ENCODE data around the gene CSF2RB. TPM values are rescaled to one million over a fixed set of nuclear protein-coding genes. Genes with fewer than 3 reads are reported as not detected.

Gene CSF2RB
- total RNA-seq, 1 experiment from 2014 or later, result 5.6 TPM

DNA sequence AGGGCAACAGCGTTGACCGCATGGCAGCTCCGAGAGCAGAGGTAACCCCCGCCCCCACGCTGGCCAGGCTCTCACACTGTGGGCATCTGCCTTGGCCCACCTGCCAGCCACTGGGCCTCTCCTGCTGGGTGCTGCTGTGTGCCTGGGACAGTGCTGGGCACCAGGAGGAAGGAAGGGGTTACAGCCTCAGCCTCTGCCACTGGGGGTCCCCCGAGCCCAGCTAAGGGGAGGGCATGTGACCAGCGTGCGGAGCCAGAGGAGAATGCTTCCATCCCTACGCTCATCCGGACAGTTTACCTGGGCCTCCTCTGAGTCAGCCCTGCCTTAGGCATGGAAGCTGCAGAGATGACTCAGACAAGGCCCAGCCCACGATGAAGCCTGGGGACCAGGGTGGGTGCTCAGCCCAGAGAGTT, 41.8 kb upstream of the CSF2RB start:
- Histone ChIP-seq H3K9ac (ENCODE audit: low read length) (no peak overlapping the region), H2AFZ (ENCODE audit: low read length) (no peak overlapping the region), H3K9me2 (replicated peaks; ENCODE audit: insufficient read depth, low read length) (no peaks in the 10 kb centered on the region), H3K36me3 (ENCODE audit: insufficient read depth, low read length) (peaks cover 51% of the 10 kb centered on the region), H3K4me3 (ENCODE audit: low read length) (no peak overlapping the region), H3K27me3 (ENCODE audit: low read length) (no peaks in the 10 kb centered on the region), H3K4me2 (ENCODE audit: low read depth, low read length, poor library complexity, severe bottlenecking) (no peak overlapping the region), H4K20me1 (ENCODE audit: insufficient read depth, low read depth, low read length) (peaks cover 4% of the 10 kb centered on the region; the same call in 1 of the 2 replicates), H3K79me2 (ENCODE audit: low read length) (no peaks in the 10 kb centered on the region), H3K9me3 (ENCODE audit: low read length) (no peaks in the 10 kb centered on the region), H3K4me1 (ENCODE audit: low read length) (no peaks in the 10 kb centered on the region), H3K27ac (ENCODE audit: low read length) (no peak overlapping the region)
- DNase-seq, result no peak

- H3K4me3 ChIP-seq (ENCODE audit: low read length), result no peak overlapping the region
- H3K4me1 ChIP-seq (ENCODE audit: low read length), result no peaks in the 10 kb centered on the region
- H3K9ac ChIP-seq (ENCODE audit: low read length), result no peak overlapping the region
- no peaks in the 10 kb centered on the region for H3K79me2 ChIP-seq (ENCODE audit: low read length)
- H3K4me2 ChIP-seq (ENCODE audit: low read depth, low read length, poor library complexity, severe bottlenecking), result no peak overlapping the region
- no peaks in the 10 kb centered on the region for H3K9me2 ChIP-seq (replicated peaks; ENCODE audit: insufficient read depth, low read length)
- H3K27ac ChIP-seq (ENCODE audit: low read length), result no peak overlapping the region
- H3K36me3 ChIP-seq (ENCODE audit: insufficient read depth, low read length), result peaks cover 54% of the 10 kb centered on the region
- no peaks in the 10 kb centered on the region for H3K9me3 ChIP-seq (ENCODE audit: low read length)
- no peak for DNase-seq
- no peaks in the 10 kb centered on the region for H3K27me3 ChIP-seq (ENCODE audit: low read length)
- no peak overlapping the region for H2AFZ ChIP-seq (ENCODE audit: low read length)
- peaks cover 4% of the 10 kb centered on the region; the same call in 1 of the 2 replicates for H4K20me1 ChIP-seq (ENCODE audit: insufficient read depth, low read depth, low read length)
Observed at GRCh38 chr22:36872084-36872483, 41.3 kb upstream of the CSF2RB start.

- peaks cover 54% of the 10 kb centered on the region for H3K36me3 ChIP-seq (ENCODE audit: insufficient read depth, low read length)
- H3K27ac ChIP-seq (ENCODE audit: low read length), result no peak overlapping the region
- H3K79me2 ChIP-seq (ENCODE audit: low read length), result no peaks in the 10 kb centered on the region
- no peaks in the 10 kb centered on the region for H3K27me3 ChIP-seq (ENCODE audit: low read length)
- H3K4me2 ChIP-seq (ENCODE audit: low read depth, low read length, poor library complexity, severe bottlenecking), result no peak overlapping the region
- DNase-seq, result no peak
- H3K9me3 ChIP-seq (ENCODE audit: low read length), result no peaks in the 10 kb centered on the region
- H3K9me2 ChIP-seq (replicated peaks; ENCODE audit: insufficient read depth, low read length), result no peaks in the 10 kb centered on the region
- no peak overlapping the region for H2AFZ ChIP-seq (ENCODE audit: low read length)
- H3K4me3 ChIP-seq (ENCODE audit: low read length), result no peak overlapping the region
- no peak overlapping the region for H3K9ac ChIP-seq (ENCODE audit: low read length)
- no peaks in the 10 kb centered on the region for H3K4me1 ChIP-seq (ENCODE audit: low read length)
- peaks cover 4% of the 10 kb centered on the region; the same call in 1 of the 2 replicates for H4K20me1 ChIP-seq (ENCODE audit: insufficient read depth, low read depth, low read length)
Observed at GRCh38 chr22:36872866-36873498, 40.4 kb upstream of the CSF2RB start.

DNA sequence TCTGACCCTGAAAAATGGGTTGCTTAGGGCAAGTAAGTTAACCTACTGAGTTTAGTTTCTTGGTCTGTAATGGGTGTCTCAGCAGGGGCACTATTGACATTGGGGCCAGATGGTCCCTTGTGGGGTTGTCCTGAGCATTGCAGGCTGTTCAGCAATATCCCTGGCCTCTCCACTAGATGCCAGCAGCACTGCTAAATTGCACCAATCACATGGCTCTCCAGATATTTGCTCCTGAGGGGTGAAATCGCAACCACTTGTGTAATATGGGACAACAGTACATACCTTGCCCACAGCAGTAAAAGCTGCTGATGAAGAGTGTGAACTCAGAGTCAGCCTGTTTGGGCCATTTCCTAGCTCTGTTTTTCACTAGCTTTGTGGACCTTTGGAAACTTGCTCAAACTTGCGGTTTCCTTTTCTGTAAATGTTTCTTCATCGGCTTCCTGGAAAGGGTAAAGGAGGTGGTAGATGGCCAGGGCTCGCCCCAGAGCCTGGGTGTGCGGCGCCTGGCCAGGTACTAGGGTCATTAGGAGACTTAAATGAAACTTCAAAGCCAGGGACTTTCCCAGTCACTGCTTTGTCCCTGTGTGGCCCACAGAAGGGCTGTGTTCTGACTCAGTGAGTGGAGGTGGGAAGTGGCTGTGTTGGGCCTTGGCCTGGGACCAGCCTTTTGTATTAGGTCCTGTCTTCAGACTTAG, 39.7 kb upstream of the CSF2RB start:
- Histone ChIP-seq H3K9ac (ENCODE audit: low read length) (no peak overlapping the region), H3K4me2 (ENCODE audit: low read depth, low read length, poor library complexity, severe bottlenecking) (no peak overlapping the region), H3K4me1 (ENCODE audit: low read length) (no peaks in the 10 kb centered on the region), H3K36me3 (ENCODE audit: insufficient read depth, low read length) (peaks cover 49% of the 10 kb centered on the region), H3K27me3 (ENCODE audit: low read length) (no peaks in the 10 kb centered on the region), H3K9me2 (replicated peaks; ENCODE audit: insufficient read depth, low read length) (no peaks in the 10 kb centered on the region), H3K9me3 (ENCODE audit: low read length) (no peaks in the 10 kb centered on the region), H3K79me2 (ENCODE audit: low read length) (no peaks in the 10 kb centered on the region), H4K20me1 (ENCODE audit: insufficient read depth, low read depth, low read length) (peaks cover 4% of the 10 kb centered on the region; the same call in 1 of the 2 replicates), H3K4me3 (ENCODE audit: low read length) (no peak overlapping the region), H3K27ac (ENCODE audit: low read length) (no peak overlapping the region), H2AFZ (ENCODE audit: low read length) (no peak overlapping the region)
- no peak for DNase-seq

- no peaks in the 10 kb centered on the region for H3K9me2 ChIP-seq (replicated peaks; ENCODE audit: insufficient read depth, low read length)
- H3K9ac ChIP-seq (ENCODE audit: low read length), result no peak overlapping the region
- H3K4me2 ChIP-seq (ENCODE audit: low read depth, low read length, poor library complexity, severe bottlenecking), result no peak overlapping the region
- peaks cover 4% of the 10 kb centered on the region; the same call in 1 of the 2 replicates for H4K20me1 ChIP-seq (ENCODE audit: insufficient read depth, low read depth, low read length)
- H3K36me3 ChIP-seq (ENCODE audit: insufficient read depth, low read length), result peaks cover 44% of the 10 kb centered on the region
- no peaks in the 10 kb centered on the region for H3K4me1 ChIP-seq (ENCODE audit: low read length)
- H3K9me3 ChIP-seq (ENCODE audit: low read length), result no peaks in the 10 kb centered on the region
- H3K4me3 ChIP-seq (ENCODE audit: low read length), result no peak overlapping the region
- no peak overlapping the region for H2AFZ ChIP-seq (ENCODE audit: low read length)
- no peak overlapping the region for H3K27ac ChIP-seq (ENCODE audit: low read length)
- H3K27me3 ChIP-seq (ENCODE audit: low read length), result no peaks in the 10 kb centered on the region
- no peaks in the 10 kb centered on the region for H3K79me2 ChIP-seq (ENCODE audit: low read length)
- DNase-seq, result no peak
Observed at GRCh38 chr22:36874309-36874696, 39.1 kb upstream of the CSF2RB start.

DNA sequence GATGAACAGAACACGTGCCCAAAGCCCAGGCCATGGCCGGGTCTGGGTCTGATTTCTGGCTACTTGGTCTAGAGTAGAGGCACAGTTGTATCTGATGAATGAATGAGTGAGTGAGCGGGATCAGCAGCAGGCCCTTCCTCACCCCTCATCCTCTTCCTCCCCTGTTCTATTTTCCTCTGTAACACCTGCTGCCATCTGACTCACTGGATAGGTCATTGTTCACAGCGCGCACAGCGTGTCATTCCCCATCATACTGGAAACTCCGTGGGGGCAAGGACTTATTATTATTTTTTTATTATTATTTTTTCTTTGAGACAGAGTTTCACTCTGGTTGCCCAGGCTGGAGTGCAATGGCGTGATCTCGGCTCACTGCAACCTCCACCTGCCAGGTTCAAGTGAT, 38.7 kb upstream of the CSF2RB start:
- no peaks in the 10 kb centered on the region for H3K27me3 ChIP-seq (ENCODE audit: low read length)

DNA sequence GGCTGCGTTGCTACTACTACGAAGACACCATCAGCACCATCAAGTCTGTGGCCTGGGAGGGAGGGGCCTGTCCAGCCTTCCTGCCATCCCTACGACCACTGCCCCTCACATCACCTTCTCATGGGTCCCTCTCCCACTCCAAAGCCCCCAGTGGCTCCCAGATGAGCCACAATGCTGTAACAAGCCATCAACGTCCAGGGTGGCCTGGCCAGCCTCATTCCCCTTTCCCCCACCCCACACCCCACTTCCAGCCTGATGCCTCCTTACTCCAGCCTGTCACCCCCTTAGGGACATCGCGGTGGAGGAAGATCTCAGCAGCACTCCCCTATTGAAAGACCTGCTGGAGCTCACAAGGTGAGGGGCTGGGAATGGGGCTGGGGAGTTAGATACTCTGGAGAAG, 37.7 kb upstream of the CSF2RB start:
- DNase-seq, result no peak
- no peak overlapping the region for H3K4me2 ChIP-seq (ENCODE audit: low read depth, low read length, poor library complexity, severe bottlenecking)
- H3K4me1 ChIP-seq (ENCODE audit: low read length), result no peaks in the 10 kb centered on the region
- no peak overlapping the region for H3K9ac ChIP-seq (ENCODE audit: low read length)
- H3K79me2 ChIP-seq (ENCODE audit: low read length), result no peaks in the 10 kb centered on the region
- H3K4me3 ChIP-seq (ENCODE audit: low read length), result no peak overlapping the region
- H2AFZ ChIP-seq (ENCODE audit: low read length), result no peak overlapping the region
- H3K27me3 ChIP-seq (ENCODE audit: low read length), result no peaks in the 10 kb centered on the region
- peaks cover 36% of the 10 kb centered on the region for H3K36me3 ChIP-seq (ENCODE audit: insufficient read depth, low read length)
- no peaks in the 10 kb centered on the region for H3K9me2 ChIP-seq (replicated peaks; ENCODE audit: insufficient read depth, low read length)
- no peaks in the 10 kb centered on the region; the same call in 1 of the 2 replicates for H3K9me3 ChIP-seq (ENCODE audit: low read length)
- peaks cover 4% of the 10 kb centered on the region; the same call in 1 of the 2 replicates for H4K20me1 ChIP-seq (ENCODE audit: insufficient read depth, low read depth, low read length)
- no peak overlapping the region for H3K27ac ChIP-seq (ENCODE audit: low read length)

More for the DNA sequence above, 38.7 kb upstream of the CSF2RB start:
- Histone ChIP-seq H3K79me2 (ENCODE audit: low read length) (no peaks in the 10 kb centered on the region), H3K4me3 (ENCODE audit: low read length) (no peak overlapping the region), H2AFZ (ENCODE audit: low read length) (no peak overlapping the region), H3K4me1 (ENCODE audit: low read length) (no peaks in the 10 kb centered on the region), H4K20me1 (ENCODE audit: insufficient read depth, low read depth, low read length) (peaks cover 4% of the 10 kb centered on the region; the same call in 1 of the 2 replicates), H3K9me2 (replicated peaks; ENCODE audit: insufficient read depth, low read length) (no peaks in the 10 kb centered on the region), H3K27ac (ENCODE audit: low read length) (no peak overlapping the region), H3K4me2 (ENCODE audit: low read depth, low read length, poor library complexity, severe bottlenecking) (no peak overlapping the region), H3K36me3 (ENCODE audit: insufficient read depth, low read length) (peaks cover 40% of the 10 kb centered on the region), H3K9ac (ENCODE audit: low read length) (no peak overlapping the region), H3K9me3 (ENCODE audit: low read length) (no peaks in the 10 kb centered on the region)
- no peak for DNase-seq

- no peaks in the 10 kb centered on the region for H3K4me1 ChIP-seq (ENCODE audit: low read length)
- no peaks in the 10 kb centered on the region for H4K20me1 ChIP-seq (ENCODE audit: insufficient read depth, low read depth, low read length)
- no peaks in the 10 kb centered on the region for H3K27me3 ChIP-seq (ENCODE audit: low read length)
- no peak for DNase-seq
- no peak overlapping the region for H2AFZ ChIP-seq (ENCODE audit: low read length)
- peaks cover 13% of the 10 kb centered on the region for H3K9me3 ChIP-seq (ENCODE audit: low read length)
- peaks cover 18% of the 10 kb centered on the region for H3K36me3 ChIP-seq (ENCODE audit: insufficient read depth, low read length)
- no peaks in the 10 kb centered on the region for H3K79me2 ChIP-seq (ENCODE audit: low read length)
- no peaks in the 10 kb centered on the region for H3K9me2 ChIP-seq (replicated peaks; ENCODE audit: insufficient read depth, low read length)
- H3K9ac ChIP-seq (ENCODE audit: low read length), result no peak overlapping the region
- no peak overlapping the region for H3K4me2 ChIP-seq (ENCODE audit: low read depth, low read length, poor library complexity, severe bottlenecking)
- no peak overlapping the region for H3K4me3 ChIP-seq (ENCODE audit: low read length)
- H3K27ac ChIP-seq (ENCODE audit: low read length), result no peak overlapping the region
Observed at GRCh38 chr22:36879775-36880174, 33.7 kb upstream of the CSF2RB start.

Measured in Karpas-422 (cell line).